Activated T-cell treated with anti-CD3 and anti-CD28 coated beads for 1 hour (primary cell): Measurements from ENCODE around the gene ADGRL3.

Source experiments
- DNase-seq: peaks from one replicate; pipeline ENCODE4 v3.0.0-alpha.2; 2020; ENCODE audit warnings: low read depth

ADGRL3 gene

DNA sequence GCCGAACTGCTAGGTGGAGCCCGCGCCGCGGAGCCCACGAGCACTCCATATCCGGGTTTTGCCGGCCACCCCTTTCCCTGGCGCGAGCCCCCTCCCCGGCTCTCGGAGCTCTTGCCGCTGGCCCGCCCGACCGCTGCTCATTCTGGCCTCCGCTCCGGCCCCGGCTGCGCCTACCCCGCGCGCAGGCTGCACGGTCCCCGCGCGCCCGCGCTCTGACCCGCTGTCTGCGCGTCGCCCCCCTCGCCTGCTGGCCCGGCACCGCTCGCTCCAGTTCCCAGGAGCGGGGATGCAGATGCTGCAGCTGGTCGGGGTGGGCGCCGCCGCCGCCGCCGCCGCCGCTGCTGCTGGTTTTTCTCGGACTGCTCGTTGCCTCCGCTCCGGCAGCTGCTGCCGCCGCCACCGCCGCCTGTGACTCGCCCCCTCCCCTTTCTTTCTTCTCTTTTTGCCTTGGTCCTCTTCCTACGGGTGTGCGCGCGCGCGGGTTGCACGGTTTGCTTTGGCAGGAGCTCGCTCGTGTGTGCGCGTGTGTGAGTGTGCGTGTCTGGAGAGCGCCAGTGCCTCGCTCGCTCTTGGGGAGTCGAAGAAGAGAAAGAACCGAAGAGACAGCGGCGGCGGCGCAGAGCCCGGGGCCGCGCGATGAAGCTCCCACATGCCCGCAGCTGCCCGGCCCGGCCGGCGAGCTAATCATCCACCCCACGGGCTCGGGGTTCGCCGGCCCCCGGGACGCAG, at the start of gene ADGRL3:
Gene ADGRL3, plus strand, starts transcription at position 140 of the 729 bp plus-strand sequence.
- no peak for DNase-seq

DNA sequence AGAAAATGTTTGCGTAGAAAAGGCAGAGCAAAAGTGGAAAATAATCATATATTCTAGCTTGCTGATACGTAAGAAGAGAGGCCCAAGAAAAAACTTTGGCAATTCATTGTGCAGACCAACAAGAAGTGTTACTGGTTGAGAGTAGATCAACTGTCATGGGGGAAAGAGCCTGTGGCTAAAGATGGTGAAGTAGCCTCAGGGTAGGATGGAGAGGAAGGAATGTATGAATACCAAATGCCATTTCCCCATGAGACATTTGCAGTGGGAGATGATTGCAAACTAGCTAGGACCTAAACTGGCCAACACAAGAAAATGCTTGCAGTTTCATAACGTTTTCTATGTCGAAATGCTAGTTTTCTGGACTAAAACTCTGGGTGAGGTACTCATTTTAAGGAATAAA, 47.7 kb upstream of the ADGRL3 start:
- no peak for DNase-seq

DNA sequence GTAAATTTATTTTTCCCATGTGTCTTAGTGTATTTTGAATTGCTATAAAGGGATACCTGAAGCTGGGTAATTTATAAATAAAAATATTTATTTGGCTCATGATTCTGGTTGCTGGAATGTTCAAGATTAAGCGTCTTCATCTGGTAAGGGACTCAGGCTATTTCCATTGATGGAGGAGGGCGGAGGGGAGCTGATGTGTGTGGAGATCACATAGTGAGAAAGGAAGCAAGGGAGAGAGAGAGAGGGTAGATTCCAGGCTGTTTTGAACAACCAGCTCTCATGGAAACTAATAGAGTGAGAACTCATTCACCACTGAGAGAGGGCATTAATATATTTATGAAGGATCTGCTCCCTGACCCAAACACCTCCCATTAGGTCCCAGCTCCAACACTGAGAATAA, 39.6 kb upstream of the ADGRL3 start:
- no peak for DNase-seq

DNA sequence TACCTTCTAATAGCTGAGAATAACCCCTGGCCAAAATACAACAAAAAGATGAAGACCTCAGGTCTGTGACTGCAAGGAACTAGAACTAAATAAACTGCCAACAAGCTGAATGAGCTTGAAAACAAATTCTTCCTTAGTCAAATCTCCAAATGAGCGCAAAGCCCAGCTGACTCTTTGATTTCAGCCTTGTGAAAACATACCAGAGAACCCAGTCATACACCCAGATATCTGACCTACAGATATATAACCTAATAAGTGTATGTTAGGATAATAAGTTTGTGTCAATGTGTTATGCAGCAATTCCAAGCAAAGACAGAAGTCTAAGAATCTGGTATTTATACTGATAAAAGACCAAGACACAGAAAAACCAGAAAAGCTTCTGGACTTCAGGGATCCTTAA, 38.0 kb upstream of the ADGRL3 start:
- no peak for DNase-seq

DNA sequence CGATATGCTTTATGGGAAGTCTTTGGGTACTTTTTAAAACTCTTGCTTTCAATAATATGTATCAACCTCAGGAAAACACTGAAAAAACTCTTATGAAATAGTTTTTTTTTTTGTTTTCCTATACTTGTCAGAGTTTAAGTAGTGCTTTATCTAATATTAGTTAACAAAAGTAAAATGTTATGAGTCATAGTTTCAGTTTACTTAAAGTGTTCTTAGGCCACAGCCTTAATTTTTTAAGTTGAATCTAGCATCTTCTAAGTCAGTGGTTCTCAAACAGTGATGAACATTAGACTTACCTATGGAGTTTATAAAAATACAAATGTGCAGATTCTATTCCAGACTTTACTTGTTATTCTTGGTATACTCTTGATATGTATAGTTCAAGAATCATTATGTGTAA, 26.3 kb upstream of the ADGRL3 start:
- DNase-seq: no peak

DNA sequence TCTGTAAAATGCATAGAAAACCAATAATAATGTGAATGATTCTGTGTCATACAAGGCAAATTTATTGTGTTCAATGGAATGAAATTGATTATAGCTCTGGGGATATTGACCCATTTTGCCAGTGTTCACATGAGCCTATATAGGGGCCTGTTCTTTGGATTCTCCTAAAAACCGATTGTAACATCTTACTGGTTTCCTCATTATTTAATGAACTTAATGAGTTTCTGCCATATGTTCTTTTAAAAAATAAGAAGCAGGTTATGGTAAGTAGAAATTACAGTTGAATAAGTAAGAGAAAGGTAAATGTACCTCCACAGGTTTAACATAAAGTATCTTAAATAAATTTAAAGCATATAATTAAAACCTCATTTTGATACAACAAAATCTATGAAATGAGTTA, 24.6 kb upstream of the ADGRL3 start:
- no peak for DNase-seq

DNA sequence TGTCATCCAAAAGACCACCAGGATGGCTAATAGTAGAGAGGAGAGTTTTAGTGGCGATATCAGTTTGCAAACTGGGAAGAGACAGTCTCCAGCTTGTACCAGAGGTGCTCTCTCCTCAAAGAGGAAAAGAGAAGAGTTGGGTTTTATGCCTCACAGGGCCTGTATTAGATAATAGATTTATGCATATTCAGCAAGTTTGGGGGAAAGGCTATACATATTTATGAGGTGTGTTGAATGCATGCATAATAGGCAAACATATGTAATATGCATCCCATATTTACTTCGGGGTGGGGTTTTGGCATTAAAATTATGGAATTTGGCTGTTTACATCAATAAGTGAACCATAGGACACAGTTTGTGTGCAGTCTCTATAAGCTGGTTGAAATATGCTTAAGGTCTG, 22.8 kb upstream of the ADGRL3 start:
- DNase-seq: no peak

DNA sequence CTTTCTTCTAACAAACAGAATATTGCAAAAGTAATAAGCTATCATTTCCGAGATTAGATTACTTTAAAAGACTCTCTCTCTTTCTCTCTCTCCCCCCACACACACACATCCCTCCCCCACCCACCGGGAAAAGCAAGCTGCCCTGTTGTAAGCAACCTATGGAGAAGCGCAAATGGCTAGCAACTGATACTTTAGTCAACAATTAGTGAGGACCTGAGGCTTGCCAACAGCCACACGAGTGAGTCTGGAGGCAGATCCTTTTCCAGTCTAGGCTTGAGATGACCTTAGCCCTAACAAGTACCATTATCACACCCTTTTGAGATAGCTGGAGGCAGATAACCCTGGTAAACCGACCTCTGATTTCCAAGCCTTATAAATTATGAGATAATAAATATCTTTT, 19.7 kb upstream of the ADGRL3 start:
- DNase-seq: no peak

DNA sequence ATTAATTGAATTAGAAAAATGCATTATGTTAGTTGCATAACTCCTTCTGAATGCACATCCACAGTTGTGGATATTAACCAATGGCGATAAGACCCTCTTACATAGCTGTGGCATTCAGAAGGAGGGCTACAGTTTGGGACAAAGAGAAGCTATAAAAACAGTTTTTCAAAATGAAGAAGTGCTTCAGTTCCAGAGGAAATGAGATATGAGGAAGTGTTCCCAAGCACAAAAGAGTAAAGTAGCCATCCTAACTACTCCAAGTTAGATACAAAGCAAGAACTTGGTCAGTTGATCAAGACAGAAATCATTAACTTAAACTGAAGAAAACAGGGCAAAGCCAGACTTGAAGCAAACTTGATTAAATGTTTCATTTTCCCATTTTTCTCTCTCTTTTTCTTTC, 17.2 kb upstream of the ADGRL3 start:
- no peak for DNase-seq

DNA sequence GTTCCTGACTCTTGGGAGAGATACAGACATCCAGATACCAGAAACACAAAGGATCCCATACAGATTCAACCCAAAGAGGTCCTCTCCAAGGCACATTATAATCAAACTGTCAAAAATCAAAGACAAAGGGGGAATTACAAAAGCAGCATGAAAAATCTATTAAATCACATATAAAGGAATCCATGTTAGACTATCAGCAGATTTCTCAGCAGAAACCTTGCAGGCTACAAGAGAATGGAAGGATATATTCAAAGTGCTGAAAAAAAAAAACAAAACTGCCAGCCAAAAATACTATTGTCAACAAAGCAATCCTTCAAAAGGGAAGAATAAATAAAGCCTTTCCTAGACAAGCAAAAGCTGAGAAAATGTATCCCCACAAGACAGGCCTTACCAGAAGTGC, 14.8 kb upstream of the ADGRL3 start:
- DNase-seq: no peak

DNA sequence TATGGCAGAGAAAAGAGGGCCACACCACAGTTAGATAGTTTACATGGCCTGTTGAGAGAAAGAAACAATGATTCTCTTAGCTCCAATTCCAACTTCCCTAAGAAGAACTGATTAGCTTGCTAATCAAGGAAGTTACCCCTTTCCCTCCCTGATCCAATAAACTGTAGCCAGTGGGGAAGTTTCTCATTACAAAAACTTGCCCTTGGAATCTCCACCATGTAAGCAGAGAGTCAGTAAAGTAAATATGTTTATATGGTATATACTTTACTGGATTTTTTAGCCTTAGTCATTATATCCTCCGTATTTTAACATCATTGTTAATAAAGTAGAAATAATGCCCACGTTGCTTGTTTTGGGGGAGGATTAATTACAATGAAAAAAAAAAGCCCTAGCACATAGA, 7.7 kb upstream of the ADGRL3 start:
- DNase-seq: no peak

DNA sequence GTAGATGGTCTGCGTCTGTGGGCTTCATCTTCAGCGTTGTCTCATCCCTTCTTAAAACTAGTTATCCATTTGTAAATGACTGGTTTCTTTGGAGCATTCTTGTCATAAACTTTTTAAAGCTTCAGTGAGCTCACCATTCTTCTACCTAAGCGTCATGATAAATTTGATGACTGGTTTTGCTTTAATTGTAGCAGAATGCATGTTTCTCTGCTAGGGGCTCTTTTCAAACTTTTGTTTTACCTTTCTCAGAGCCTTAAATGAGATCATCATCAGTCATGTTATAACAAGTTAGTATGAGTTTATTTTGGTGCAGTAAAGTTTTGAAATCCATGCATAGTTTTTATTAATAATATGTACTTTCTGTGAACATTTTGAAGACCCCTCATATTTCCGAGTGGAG, 6.3 kb upstream of the ADGRL3 start:
- no peak for DNase-seq

DNA sequence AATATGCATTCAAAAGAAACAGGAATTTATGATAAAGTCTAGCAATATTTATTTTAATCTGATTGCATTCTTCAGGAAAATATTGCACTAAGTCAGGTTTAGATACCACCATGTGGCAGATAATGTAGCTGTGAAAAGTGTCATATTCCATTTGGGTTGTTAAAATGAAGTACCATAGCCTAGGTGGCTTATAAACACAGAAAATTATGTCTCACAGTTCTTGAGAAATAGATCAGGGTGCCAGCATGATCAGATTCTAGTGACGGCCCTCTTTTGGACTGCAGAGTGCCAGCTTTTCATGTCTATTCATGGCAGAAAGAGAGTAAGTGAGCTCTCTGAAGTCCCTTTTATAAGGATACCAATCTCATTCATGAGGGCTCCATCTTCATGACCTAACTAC, 5.6 kb upstream of the ADGRL3 start:
- DNase-seq: no peak

DNA sequence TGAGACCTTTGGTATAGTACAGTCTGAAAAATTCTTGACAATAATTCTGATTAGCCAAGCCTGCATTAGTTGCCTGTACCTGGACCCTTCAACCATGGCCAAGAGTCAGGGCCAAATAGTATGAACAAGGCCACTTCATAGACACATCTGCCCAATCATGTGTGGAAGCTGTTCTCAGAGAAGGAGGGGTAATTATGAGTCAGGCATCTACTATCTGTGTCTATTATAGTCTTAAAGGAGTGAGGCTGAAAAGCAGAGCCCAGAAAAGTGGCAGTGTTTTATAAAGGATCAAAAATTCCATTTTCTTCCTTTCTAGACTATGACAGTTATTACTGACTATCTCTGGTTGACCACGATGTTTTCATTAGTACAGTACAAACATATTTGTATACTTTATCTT, 5.0 kb upstream of the ADGRL3 start:
- no peak for DNase-seq

DNA sequence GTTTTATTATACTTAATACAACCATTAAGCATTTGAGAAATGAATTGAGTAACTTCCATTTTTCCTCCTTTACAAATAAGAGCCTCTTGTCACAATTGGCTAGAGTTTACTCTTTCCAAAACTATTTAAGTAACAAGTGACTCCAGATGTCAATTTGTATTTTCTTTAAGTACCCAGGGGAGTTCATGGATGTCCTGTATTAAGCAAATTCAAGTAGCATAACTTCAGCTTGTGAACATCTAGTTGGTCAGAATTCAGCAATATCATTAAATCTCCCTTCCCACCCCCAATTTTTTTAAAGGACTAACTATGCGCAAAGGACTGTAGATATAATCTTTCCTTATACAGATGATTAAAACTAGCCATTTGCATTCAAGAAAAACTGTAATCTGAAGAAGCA, 1.4 kb upstream of the ADGRL3 start:
- DNase-seq: no peak

DNA sequence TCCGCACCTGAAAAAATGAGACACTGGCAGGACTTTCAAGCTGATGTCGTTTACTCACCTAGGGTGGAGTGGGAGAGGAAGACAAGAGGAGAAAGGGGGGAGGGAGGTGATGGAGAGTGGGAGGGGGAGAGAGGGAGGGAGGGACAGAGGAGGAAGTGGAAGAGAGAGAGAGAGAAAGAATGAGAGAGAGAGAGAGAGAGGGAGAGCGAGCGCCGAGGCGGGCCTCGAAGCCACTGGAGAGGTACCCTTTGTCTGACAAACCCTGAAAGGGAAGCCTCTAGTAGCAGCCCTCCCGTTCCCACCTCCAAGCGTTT, 296 bp upstream of the ADGRL3 start:
- no peak for DNase-seq

DNA sequence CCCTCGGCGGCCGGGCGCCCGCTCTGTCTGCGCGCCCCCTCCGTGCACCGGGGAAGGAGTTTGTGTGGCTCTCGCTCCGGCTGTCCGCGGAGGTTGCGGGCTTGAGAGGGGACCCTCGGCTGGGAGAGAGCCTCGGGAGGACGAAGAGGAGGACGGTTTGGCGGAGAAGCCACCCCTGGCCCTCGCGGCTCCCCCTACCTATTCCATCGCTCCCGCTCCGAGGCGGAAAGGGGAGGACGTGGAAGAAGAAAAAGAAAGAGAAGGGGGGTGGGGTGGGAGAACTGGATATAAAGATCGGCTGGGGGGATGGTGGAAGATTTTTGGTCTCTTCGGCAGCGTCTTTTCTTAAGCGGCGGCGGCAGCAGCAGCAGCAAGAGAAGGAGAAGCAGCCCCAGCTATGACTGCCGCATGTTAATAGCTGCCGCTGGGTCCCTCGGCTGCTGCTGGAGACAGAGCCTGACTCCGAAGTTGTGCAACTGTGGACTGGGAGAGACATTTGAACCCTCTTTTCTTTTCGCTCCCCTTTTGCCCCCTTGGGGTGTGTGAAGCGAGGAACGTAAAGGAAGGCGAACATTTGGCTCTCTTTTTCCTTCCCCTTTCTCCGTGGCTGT, 895 bp downstream of the ADGRL3 start:
- DNase-seq: no peak

DNA sequence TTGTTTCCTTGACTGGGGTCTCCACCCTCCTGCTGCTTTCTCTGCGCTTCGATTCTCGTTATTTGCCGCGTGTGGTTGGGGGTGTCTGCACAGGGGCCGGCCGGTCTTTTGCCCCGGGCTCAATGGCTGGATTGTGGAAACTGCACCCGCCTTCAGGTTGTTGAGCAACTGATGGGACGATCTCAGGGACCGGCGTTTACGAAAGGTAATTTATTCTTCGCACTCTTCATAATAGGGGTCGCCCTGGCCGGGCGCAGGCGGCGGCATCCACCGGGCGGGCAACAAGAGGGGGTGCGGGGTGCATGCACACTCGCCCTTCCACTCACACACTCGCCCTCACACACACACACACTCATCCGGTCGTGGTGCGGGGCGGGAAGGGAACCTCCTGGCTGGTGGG, 1.4 kb downstream of the ADGRL3 start:
- no peak for DNase-seq

DNA sequence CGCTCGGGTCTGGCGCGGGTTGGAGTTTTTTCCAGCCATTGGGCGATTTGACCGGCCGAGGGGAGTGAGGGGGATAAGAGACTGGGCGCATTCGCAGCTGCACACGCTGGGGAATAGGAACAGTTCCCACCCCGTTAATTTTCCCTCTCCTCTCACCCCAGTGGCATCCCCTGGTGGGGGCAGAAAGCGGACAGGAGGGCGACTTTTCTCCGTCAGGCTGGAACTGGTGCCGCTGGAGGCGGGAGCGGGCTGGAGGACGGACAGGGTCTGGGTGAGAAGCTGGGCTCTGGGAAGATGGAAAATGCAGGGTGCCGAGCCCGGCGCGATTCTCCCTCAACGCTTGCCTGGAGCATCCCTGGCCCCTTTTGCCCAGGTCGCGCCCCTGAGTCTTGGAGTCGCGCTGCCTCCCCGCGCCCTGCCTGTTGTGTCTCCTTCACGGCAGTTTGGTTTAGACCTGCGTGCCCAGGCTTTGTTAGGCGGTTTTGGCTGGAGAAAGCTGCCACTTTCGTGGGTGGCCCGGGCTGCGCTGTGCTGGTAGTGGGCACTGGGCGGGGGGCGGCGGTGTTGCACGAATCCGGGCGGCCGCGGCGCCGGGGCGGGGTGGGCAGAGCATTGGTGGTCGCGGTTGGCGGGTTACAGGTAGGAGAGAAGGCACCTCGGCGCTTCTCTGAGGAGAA, 2.0 kb downstream of the ADGRL3 start:
- no peak for DNase-seq

DNA sequence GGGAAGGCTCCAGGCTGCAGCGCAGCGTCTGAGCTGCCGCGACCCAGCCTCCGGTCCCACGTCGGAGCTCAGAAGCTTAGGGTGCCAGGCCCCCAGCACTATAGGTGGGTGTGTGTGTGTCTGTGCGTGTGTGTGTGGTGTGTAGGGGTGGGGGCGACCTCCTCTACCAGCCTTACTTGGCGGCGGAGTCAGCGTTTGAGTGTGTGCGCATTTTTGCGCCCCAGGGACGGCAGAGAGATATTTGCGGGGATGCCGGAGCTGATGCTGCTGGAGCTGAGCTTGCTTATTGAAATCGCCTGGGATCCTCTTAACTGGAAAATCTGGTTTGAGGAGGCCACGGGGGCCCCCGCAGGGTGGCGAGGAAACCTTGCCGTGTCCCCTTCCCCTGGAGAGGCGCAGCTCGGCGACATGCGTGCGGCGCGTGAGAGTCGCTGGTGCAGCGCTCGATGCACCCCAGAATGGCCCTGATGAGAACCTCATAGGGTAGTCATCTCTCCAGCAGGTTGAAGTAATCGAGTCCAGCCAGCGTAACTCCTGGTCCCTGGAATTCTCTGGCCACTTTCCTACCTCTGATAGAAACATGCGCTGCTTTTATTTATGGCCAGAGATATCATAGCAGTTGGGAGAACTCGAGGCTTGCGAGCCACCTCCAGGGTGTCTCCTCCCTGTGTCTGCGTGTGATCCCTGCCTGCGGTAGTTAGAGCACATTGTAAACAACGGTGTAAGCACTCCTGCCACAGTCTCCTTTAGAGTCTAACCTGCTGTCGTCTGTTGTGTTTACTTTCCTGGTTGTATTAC, 2.7 kb downstream of the ADGRL3 start:
- no peak for DNase-seq

DNA sequence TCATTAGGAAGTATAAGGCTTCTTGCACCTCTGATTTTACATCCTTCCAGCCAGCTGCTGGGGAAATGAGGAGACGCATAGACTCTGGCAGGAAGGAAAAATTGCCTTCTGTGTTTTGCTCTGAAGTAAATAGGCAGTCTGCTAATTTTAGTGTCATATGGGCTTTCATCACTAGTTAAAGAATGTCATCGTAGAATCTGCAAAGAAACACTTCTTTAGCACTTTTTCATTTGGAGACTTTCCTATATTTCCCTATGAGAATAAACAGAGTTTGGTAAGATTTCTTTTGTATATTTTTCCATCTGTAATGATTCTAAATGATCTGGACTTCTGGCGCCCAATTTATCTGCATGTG, 3.3 kb downstream of the ADGRL3 start:
- no peak for DNase-seq

DNA sequence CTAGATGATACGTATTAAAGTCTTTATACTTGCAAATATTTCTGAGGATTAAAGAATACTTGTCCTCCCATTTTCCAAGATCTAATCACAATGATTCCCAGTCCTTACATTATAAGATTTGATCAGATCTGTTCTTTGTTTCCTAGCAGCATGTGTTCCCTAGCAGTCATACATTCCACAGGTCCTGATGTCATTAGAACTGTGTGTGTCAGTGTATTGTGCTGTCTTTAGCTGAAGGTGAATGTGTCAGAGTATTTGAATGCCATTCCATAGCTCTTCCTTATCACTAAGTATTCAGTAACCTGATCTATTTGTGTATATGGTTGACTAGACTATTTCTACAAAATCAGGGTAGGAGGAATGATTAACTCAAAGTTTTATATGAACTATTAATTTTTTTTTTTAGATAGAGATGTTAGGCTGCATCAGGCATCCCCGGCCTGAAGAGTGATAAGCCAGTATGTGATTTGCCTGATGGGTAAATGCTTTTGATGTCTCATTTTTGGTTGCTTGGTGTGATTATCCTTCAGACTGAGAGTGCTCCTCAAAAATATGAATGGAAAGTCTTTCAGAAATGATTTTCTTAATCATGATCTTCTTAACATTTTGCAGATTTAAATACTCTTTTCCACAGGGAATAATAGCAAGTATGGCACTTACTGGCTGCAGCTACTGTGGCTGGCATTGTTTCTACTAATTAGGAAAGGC, 4.4 kb downstream of the ADGRL3 start:
- DNase-seq: no peak
